ENCODE data around the gene UCHL5.
A peak's percentile ranks its signal among the peaks of the same experiment; 100 is the strongest.
"Not testable (repeated sequence)": the region's sequence is repeated elsewhere in the genome, so short reads cannot be mapped to it uniquely, and the experiment has no call there.

Gene UCHL5

DNA sequence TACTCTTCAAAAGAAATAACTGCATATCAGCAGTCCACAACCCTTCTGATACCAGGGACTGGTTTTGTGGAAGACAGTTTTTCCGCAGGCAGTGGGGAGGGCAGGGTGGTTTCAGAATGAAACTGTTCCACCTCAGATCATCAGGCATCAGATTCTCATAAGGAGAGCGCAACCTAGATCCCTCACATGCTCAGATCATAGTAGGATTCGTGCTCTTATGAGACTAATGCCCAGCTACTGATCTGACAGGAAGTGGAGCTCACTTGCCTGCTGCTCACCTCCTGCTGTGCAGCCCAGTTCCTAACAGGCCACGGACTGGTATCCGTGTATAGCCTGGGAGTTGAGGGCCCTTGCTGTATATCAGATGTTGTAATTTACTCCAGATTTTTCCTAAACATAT, 11.8 kb upstream of the UCHL5 start:
- H3K27ac Mint-ChIP-seq = no peak overlapping the region
- no peak overlapping the region for H3K4me3 Mint-ChIP-seq
- no peaks in the 10 kb centered on the region for H3K27me3 Mint-ChIP-seq
- H3K36me3 Mint-ChIP-seq = peaks cover 2% of the 10 kb centered on the region
- H3K9me3 Mint-ChIP-seq = no peaks in the 10 kb centered on the region
- H3K4me1 Mint-ChIP-seq = peaks cover 50% of the 10 kb centered on the region

DNA sequence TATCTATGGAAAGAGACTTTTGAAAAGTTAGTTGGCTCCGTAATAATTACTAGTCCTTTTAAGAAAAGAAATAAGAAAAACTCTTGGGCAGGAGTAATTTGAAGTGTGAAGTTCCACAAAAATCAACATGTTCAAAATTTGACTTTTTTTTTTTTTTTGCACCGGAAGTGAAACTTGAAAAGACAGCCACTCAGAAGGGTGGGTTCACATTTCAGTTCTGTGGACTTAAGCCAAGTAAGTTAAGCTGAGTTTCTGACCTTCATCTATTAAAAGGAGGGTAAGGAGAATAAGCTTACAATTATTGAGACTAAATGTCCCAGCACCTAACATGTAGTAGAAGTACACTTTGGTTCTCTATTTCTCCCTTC, 11.2 kb upstream of the UCHL5 start:
- Mint-ChIP-seq H3K4me3 (no peak overlapping the region), H3K27ac (peak overlapping the region; percentile 37), H3K4me1 (peaks cover 51% of the 10 kb centered on the region), H3K27me3 (no peaks in the 10 kb centered on the region), H3K9me3 (no peaks in the 10 kb centered on the region), H3K36me3 (peaks cover 2% of the 10 kb centered on the region)

DNA sequence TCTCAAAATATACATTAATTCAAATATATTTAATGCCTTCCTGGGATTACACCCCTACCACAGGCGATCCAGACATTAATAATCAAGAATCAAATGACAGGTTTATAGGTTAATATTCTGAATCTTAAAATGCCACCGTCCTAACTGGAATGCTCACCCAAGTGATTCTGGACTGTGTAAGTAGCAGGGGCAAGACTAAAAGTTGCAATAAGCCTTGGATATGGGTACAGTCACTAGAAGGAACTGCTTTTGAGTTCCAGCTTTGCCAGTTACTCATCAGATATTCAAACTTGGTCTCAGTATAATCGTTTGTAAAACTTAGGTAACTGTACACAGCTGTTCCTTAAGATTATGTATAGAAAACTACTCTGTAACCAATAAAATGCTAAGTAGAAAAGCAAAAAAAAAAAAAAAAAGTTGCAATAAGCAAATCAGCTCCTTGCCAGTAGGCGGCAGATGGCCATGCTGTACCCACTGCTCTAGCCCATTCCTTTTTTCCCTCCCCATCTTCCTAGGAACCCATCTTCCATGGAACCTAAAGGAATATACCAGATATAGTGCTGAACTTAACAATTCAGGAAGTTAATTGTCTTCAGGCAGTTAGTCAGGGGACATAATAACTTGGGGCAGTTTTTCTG, 10.7 kb upstream of the UCHL5 start:
- Mint-ChIP-seq H3K4me3 (no peak overlapping the region), H3K9me3 (no peaks in the 10 kb centered on the region), H3K36me3 (peaks cover 2% of the 10 kb centered on the region), H3K4me1 (peaks cover 56% of the 10 kb centered on the region), H3K27me3 (no peaks in the 10 kb centered on the region), H3K27ac (peak overlapping the region; percentile 37)

DNA sequence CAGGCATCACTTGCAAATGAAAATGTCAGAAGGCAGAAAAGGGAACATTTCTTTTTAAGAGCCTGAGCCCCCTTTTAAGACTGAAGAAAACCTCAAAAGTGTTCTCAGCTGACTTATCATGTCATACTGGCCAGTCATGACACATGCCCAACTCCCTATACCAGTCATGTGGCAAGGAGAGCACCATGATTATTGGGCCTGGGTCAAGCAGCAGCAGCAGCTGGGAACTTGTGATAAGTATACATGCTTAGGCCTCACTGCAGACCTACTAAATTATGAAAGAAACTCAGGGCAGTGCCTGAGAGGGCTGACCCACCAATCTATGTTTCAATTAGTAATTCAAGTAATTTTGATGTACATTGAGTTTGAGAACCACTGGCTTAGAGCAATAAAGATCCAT, 8.9 kb upstream of the UCHL5 start:
- H3K27ac Mint-ChIP-seq = peak overlapping the region; percentile 20
- H3K4me1 Mint-ChIP-seq = peaks cover 72% of the 10 kb centered on the region
- peaks cover 1% of the 10 kb centered on the region for H3K36me3 Mint-ChIP-seq
- H3K4me3 Mint-ChIP-seq = no peak overlapping the region
- H3K9me3 Mint-ChIP-seq = no peaks in the 10 kb centered on the region
- no peaks in the 10 kb centered on the region for H3K27me3 Mint-ChIP-seq

DNA sequence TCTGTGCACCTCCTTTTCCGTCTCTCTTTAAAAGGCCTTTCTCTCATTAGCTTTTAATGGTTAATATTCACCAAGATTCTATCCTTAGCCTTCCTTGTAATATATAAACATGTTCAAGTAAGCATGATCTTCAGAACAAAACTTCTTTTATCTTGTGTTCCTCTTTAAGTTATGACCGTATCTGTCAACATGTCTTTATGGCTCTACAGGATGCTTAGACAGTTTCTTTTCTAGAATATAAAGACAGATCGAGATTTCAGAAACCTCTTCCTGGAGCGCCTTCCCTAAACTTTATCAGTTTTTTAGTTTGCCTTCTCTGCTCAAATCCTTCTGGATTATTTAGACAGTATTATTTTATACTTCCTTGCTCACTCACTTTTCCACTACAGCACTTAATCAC, 7.4 kb upstream of the UCHL5 start:
- H3K27ac Mint-ChIP-seq = peak overlapping the region; percentile 86
- no peaks in the 10 kb centered on the region for H3K27me3 Mint-ChIP-seq
- peaks cover 72% of the 10 kb centered on the region for H3K4me1 Mint-ChIP-seq
- no peaks in the 10 kb centered on the region for H3K9me3 Mint-ChIP-seq
- no peaks in the 10 kb centered on the region for H3K36me3 Mint-ChIP-seq
- no peak overlapping the region for H3K4me3 Mint-ChIP-seq

DNA sequence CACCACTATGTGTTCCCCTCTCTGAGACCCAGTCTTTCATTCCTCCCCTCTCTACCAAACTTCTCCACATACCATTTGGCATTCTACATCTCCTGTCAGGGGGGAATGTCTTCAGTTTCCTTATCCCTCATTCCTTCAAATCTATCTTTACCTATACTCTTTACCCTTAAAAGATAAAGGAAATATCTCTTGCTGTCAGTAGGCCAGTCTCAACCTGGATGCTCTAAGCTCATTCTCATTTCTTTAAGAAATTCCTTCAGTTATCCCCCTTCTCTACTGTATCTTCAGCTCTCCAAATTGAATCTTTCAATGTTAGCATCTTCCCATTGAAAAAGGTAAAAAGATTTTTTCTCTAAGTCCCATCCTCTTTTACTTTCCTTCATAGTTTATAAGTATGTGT, 6.8 kb upstream of the UCHL5 start:
- Mint-ChIP-seq H3K27ac (peak overlapping the region; percentile 10), H3K4me3 (no peak overlapping the region), H3K9me3 (no peaks in the 10 kb centered on the region), H3K4me1 (peaks cover 78% of the 10 kb centered on the region), H3K36me3 (no peaks in the 10 kb centered on the region), H3K27me3 (no peaks in the 10 kb centered on the region)

DNA sequence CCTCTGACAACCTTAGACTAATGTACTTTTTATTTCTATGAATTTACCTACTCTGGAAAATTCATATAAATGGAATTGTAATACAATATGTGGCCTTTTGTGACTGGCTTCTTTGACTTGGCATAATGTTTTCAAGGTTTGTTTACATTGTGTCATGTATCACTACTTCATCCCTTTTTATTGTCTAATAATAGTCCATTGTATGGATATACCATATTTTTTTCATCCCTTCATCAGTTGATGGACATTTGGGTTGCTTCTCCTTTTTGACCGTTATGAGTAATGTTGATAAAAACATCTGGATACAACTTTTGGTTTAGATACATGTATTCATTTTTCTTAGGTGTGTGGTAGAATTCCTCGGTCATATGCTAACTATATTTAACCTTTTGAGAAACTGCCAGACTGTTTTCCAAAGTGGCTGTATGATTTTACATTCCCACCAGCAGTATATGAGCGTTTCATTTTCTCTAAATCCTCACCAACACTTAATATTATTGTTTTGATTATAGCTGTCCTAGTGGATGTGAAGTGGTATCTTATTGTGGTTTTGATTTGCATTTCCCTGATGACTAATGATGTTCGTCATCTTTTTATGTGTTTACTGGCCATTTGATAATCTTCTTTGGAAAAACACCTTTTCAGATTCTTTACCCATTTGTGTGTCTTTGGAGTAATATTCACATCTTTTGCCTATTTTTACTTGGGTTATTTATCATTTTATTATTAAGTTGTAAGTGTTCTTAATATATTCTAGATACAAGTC, 3.7 kb upstream of the UCHL5 start:
- H3K27ac Mint-ChIP-seq = peak overlapping the region; percentile 80
- peaks cover 5% of the 10 kb centered on the region for H3K36me3 Mint-ChIP-seq
- no peaks in the 10 kb centered on the region for H3K27me3 Mint-ChIP-seq
- H3K4me1 Mint-ChIP-seq = peaks cover 77% of the 10 kb centered on the region
- no peaks in the 10 kb centered on the region for H3K9me3 Mint-ChIP-seq
- peak overlapping the region; percentile 37 for H3K4me3 Mint-ChIP-seq

DNA sequence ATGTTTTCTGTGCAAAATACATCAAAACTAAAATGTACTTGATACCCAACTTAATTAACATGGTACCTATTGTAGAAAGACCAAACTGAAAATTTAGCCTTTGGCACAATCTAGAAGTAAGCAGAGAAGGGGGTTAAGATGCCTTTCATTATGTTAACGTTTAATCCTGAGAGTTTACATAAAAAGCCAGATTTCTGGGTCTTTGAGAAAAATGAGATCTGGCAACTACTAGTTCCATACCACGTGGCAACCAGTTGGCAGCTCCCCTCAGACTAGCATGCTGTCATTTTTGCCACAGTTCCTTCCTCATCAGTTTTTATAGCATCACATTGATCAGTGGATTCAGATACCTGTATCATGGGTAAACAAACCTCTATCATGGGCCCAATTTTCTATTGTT, 1.8 kb upstream of the UCHL5 start:
- Mint-ChIP-seq H3K4me1 (peaks cover 78% of the 10 kb centered on the region), H3K9me3 (no peaks in the 10 kb centered on the region), H3K27me3 (no peaks in the 10 kb centered on the region), H3K27ac (peak overlapping the region; percentile 86), H3K36me3 (peaks cover 11% of the 10 kb centered on the region), H3K4me3 (peak overlapping the region; percentile 99)

DNA sequence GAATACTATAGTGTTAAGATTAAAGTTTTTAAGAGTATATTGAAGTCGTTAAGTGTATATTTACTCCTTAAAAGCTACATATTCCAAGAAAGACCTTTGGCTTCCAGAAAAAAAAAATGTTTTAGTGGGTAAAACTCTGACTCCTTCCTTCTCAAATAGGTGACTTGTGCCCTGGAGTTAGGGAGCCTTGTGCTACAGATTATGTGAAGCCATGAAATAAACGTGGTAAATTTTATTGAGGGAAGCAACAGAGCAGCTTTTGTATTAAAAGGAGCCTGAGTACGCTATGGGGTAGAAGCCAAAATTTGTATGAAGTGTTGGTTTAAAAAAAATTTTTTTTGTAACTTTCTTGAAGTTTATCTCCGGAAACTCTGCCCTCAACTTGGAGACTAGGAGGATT, 1.2 kb upstream of the UCHL5 start:
- Mint-ChIP-seq H3K4me1 (peaks cover 72% of the 10 kb centered on the region), H3K9me3 (no peaks in the 10 kb centered on the region), H3K36me3 (peaks cover 11% of the 10 kb centered on the region), H3K4me3 (peak overlapping the region; percentile 99), H3K27me3 (no peaks in the 10 kb centered on the region), H3K27ac (peak overlapping the region; percentile 86)

DNA sequence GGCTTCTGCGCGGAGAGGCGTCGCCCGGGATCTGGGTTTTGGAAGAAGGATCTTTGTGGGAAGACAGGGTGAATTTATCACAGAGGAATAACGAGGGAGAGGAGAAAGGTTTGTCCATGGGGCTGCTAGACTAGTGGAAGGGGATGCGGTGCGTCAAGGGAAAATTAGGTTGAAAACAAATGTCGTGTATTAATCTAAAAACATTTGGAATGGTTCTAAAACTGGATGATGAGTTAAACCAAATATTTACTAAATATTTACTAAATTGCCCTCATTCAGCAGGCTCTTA, 899 bp upstream of the UCHL5 start:
- Mint-ChIP-seq H3K27me3 (no peaks in the 10 kb centered on the region), H3K4me1 (peaks cover 70% of the 10 kb centered on the region), H3K9me3 (no peaks in the 10 kb centered on the region), H3K36me3 (peaks cover 11% of the 10 kb centered on the region), H3K4me3 (peak overlapping the region; percentile 99), H3K27ac (peak overlapping the region; percentile 100)

DNA sequence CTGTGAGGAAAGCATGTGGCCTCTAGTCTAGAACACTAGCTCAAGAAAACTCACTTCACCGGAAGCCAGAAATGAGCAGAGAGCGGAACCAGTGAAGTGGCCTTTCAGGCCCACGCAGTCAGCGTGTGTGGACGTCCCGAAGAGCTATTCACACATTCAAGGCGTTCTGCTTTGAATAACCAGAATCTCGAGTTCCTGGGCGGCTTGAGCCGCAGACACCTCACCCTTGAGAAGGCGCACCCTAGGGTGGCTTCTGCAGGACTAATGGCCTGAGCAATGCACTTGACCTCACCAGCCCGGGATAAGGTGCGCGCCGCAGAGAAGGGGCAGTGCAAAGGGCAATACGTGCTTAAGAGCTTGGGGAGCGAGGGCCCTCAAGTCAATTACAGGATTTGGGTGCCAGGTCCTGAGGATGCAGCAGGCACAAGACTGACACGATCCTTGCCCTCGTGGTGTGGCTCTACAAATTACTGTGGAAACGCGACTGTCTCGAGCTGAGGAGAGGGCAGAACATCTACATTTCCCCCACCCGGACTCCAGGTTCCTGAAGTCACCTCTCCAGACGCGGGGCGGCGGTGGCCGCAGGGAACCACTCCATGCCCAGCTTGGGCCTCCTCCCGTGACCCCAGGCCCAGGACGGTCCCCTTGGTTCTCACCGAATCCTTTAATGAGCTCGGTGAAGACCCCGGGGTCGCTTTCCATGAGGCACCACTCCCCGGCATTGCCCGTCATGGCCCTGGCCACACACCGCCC, 455 bp downstream of the UCHL5 start:
- peak overlapping the region; percentile 100 for H3K27ac Mint-ChIP-seq
- H3K36me3 Mint-ChIP-seq = peaks cover 11% of the 10 kb centered on the region
- H3K4me3 Mint-ChIP-seq = peak overlapping the region; percentile 99
- H3K9me3 Mint-ChIP-seq = no peaks in the 10 kb centered on the region
- H3K4me1 Mint-ChIP-seq = peaks cover 68% of the 10 kb centered on the region
- no peaks in the 10 kb centered on the region for H3K27me3 Mint-ChIP-seq

DNA sequence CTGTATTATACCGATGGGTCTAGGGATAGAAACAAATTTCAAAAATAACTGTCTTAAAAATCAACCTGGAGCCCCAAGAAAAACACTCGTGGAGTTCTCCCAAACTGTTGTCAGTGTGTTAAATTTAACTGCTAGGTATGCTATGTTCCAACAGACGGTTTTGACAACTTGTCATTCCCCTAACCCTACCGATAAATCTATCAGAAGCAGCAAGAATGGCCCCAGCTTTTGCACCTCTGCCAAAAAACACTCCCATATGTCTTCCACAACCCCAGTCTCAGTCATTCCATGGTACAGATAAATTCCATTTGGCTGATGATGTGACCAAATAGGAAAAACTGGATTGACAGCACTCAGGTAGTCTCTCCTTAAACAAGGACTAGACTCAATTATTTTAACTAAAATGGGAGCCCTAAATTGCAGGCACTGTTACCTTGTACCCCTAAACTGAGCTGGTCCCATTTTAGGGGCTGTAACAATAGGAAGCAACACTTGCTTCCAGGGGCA, 4.9 kb downstream of the UCHL5 start:
- Mint-ChIP-seq H3K27ac (no peak overlapping the region), H3K27me3 (no peaks in the 10 kb centered on the region), H3K9me3 (no peaks in the 10 kb centered on the region), H3K36me3 (peaks cover 13% of the 10 kb centered on the region), H3K4me1 (peaks cover 42% of the 10 kb centered on the region), H3K4me3 (no peak overlapping the region)

DNA sequence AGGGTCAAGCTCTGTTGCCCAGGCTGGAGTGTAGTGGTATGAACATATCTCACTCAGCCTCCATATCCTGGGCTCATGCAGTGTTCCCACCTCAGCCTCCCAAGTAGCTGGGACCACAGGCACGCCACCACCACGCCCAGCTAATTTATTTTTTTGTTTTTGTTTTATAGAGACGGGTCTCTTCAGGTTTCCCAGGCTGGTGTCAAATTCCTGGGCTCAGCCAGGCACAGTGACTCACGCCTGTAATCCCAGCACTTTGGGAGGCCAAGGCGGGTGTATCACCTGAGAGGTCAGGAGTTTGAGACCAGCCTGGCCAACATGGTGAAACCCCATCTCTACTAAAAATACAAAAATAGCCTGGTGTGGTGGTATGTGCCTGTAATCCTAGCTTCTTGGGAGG, 10.2 kb downstream of the UCHL5 start:
- H3K4me1 Mint-ChIP-seq = peaks cover 11% of the 10 kb centered on the region
- H3K9me3 Mint-ChIP-seq, H3K27ac Mint-ChIP-seq, H3K4me3 Mint-ChIP-seq, H3K36me3 Mint-ChIP-seq, H3K27me3 Mint-ChIP-seq: not testable (repeated sequence)

DNA sequence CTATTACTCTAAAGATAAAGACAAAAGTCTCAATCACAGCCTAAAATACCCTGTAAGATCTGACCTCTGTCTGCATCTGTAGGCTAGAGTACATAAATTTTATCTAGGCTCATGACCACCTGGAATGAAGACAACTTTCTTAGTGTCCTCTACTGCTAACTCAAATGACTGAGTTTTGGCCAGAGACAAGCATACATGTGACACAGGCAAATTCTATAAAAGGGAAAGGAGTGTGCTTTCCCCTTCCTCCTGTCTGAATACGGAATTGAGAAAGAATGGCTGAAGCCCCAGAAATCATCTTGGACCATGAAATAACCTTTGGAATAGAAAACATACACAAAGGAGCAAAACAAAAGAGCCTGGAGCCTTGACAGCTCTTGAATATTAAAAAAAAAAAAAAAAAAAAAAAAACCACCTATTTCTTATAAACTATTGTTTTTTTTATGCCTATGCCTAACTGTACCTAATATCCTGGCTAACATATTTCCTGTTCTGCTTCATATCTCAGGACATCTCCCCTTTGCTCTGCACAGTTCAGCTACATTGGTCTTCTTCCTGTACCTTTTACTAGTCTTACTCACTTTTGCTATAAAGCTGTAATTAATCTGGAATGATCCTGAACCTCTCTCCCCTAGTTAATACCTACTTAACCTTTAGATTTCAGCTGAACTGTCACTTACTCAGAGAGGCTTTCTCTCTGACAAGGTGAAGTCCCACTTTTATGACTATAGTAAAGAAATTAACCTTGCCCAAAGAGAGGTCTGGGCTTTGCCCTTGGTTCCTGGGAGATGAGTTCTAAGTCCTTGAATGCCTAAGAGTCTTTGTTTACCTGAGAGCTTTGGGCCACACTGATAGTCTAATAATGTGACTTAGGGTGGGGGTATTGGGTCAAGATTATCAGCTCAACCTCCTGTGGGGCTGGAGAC, 16.1 kb downstream of the UCHL5 start:
- no peaks in the 10 kb centered on the region for H3K27me3 Mint-ChIP-seq
- no peak overlapping the region for H3K4me3 Mint-ChIP-seq
- peak overlapping the region; percentile 47 for H3K27ac Mint-ChIP-seq
- H3K4me1 Mint-ChIP-seq = peaks cover 31% of the 10 kb centered on the region
- no peaks in the 10 kb centered on the region for H3K9me3 Mint-ChIP-seq
- peaks cover 15% of the 10 kb centered on the region for H3K36me3 Mint-ChIP-seq

DNA sequence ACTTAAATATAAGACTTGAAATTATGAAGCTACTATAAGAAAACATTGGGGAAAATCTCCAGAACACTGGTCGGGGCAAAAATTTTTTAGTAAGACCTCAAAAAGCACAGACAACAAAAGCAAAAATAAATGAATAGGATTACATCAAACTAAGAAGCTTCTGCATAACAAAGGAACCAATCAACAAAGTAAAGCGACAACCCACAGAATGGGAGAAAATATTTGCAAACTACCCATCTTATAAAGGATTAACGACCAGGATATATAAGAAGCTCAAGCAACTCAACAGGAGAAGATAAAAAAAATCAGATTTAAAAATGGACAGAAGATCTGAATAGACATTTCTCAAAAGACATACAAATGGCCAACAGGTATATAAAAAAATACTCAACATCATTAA, 19.1 kb downstream of the UCHL5 start:
- no peak overlapping the region for H3K4me3 Mint-ChIP-seq
- H3K27ac Mint-ChIP-seq = no peak overlapping the region
- no peaks in the 10 kb centered on the region for H3K27me3 Mint-ChIP-seq
- peaks cover 58% of the 10 kb centered on the region for H3K4me1 Mint-ChIP-seq
- H3K9me3 Mint-ChIP-seq = no peaks in the 10 kb centered on the region
- peaks cover 24% of the 10 kb centered on the region for H3K36me3 Mint-ChIP-seq
